ENCODE results near the gene VRK1.
"Not testable (repeated sequence)": the region's sequence is repeated elsewhere in the genome, so short reads cannot be mapped to it uniquely, and the experiment has no call there.

Gene VRK1

DNA sequence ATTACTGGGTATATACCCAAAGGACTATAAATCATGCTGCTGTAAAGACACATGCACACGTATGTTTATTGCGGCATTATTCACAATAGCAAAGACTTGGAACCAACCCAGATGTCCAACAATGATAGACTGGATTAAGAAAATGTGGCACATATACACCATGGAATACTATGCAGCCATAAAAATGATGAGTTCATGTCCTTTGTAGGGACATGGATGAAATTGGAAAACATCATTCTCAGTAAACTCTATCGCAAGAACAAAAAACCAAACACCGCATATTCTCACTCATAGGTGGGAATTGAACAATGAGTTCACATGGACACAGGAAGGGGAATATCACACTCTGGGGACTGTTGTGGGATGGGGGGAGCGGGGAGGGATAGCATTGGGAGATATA lies 86.8 kb downstream of the VRK1 start:
- H3K27me3 ChIP-seq (ENCODE audit: insufficient read depth, poor library complexity, severe bottlenecking); DNase-seq (ENCODE audit: low read depth in 1 of 2, low spot score in 1 of 2); H3K4me3 ChIP-seq (replicated peaks; ENCODE audit: insufficient read depth, low read length); H3K27ac ChIP-seq (replicated peaks): not testable (repeated sequence)

DNA sequence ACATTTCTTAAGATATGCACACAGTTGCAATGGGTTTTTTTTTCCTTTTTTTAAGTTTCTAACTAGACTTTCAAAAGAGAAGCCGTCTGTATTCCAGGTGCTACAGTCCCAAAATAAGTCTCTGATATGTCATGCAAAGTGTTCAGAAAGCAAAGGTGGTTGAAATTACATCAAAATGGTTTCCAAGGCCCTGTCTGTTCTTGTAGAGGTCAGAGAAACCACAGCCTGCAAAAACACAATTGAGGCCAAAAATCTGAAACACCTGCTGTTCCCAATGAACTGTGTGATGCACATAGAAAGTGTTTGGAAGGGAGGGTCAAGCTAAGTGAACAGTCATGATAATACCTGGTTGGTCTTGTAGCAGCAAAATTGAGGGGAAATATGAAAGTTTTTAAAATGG lies 91.0 kb downstream of the VRK1 start:
- Histone ChIP-seq H3K4me3 (replicated peaks; ENCODE audit: insufficient read depth, low read length) (no peak overlapping the region), H3K27ac (replicated peaks) (no peak overlapping the region), H3K27me3 (ENCODE audit: insufficient read depth, poor library complexity, severe bottlenecking) (no peaks in the 10 kb centered on the region)
- no peak for TF ChIP-seq SPI1 (IDR thresholded peaks at IDR 0.05; ENCODE audit: borderline replicate concordance, low read depth)
- TF ChIP-seq, protein P1, sequence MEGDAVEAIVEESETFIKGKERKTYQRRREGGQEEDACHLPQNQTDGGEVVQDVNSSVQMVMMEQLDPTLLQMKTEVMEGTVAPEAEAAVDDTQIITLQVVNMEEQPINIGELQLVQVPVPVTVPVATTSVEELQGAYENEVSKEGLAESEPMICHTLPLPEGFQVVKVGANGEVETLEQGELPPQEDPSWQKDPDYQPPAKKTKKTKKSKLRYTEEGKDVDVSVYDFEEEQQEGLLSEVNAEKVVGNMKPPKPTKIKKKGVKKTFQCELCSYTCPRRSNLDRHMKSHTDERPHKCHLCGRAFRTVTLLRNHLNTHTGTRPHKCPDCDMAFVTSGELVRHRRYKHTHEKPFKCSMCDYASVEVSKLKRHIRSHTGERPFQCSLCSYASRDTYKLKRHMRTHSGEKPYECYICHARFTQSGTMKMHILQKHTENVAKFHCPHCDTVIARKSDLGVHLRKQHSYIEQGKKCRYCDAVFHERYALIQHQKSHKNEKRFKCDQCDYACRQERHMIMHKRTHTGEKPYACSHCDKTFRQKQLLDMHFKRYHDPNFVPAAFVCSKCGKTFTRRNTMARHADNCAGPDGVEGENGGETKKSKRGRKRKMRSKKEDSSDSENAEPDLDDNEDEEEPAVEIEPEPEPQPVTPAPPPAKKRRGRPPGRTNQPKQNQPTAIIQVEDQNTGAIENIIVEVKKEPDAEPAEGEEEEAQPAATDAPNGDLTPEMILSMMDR (IDR thresholded peaks at IDR 0.05; ENCODE audit: insufficient read depth, low read length): no peak
- no peak for TF ChIP-seq GABPA (IDR thresholded peaks at IDR 0.05; ENCODE audit: low read depth)
- TF ChIP-seq, protein P2, sequence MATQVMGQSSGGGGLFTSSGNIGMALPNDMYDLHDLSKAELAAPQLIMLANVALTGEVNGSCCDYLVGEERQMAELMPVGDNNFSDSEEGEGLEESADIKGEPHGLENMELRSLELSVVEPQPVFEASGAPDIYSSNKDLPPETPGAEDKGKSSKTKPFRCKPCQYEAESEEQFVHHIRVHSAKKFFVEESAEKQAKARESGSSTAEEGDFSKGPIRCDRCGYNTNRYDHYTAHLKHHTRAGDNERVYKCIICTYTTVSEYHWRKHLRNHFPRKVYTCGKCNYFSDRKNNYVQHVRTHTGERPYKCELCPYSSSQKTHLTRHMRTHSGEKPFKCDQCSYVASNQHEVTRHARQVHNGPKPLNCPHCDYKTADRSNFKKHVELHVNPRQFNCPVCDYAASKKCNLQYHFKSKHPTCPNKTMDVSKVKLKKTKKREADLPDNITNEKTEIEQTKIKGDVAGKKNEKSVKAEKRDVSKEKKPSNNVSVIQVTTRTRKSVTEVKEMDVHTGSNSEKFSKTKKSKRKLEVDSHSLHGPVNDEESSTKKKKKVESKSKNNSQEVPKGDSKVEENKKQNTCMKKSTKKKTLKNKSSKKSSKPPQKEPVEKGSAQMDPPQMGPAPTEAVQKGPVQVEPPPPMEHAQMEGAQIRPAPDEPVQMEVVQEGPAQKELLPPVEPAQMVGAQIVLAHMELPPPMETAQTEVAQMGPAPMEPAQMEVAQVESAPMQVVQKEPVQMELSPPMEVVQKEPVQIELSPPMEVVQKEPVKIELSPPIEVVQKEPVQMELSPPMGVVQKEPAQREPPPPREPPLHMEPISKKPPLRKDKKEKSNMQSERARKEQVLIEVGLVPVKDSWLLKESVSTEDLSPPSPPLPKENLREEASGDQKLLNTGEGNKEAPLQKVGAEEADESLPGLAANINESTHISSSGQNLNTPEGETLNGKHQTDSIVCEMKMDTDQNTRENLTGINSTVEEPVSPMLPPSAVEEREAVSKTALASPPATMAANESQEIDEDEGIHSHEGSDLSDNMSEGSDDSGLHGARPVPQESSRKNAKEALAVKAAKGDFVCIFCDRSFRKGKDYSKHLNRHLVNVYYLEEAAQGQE (IDR thresholded peaks at IDR 0.05; ENCODE audit: insufficient replicate concordance, low read depth): no peak
- TF ChIP-seq POLR2AphosphoS5 (IDR thresholded peaks at IDR 0.05; ENCODE audit: low read depth): no peak
- no peak for DNase-seq (ENCODE audit: low read depth in 1 of 2, low spot score in 1 of 2)

DNA sequence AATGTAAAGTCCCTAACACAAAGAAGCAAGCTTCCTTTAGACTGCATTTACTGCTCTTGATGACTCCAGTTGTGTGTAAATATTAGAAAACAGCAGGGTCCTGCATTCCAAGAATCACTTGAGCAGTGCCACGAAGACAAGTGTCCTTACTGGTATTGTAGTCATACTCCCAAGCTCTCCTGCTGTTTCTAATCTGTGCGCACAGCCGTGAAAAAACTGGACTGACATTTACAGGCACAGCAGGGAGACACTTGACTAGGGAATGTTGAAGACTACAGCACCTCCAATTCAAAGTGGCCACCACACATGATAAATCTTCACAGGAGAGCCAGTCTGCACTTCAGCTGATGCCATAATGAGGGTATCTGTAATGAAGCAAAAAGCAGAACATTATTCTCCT lies 91.4 kb downstream of the VRK1 start:
- no peaks in the 10 kb centered on the region for H3K27me3 ChIP-seq (ENCODE audit: insufficient read depth, poor library complexity, severe bottlenecking)
- H3K4me3 ChIP-seq (replicated peaks; ENCODE audit: insufficient read depth, low read length): no peak overlapping the region
- no peak overlapping the region for H3K27ac ChIP-seq (replicated peaks)
- TF ChIP-seq SPI1 (IDR thresholded peaks at IDR 0.05; ENCODE audit: borderline replicate concordance, low read depth) (no peak), GABPA (IDR thresholded peaks at IDR 0.05; ENCODE audit: low read depth) (no peak), POLR2AphosphoS5 (IDR thresholded peaks at IDR 0.05; ENCODE audit: low read depth) (no peak)
- TF ChIP-seq, protein P2 (IDR thresholded peaks at IDR 0.05; ENCODE audit: insufficient replicate concordance, low read depth): no peak
- TF ChIP-seq, protein P1 (IDR thresholded peaks at IDR 0.05; ENCODE audit: insufficient read depth, low read length): no peak
- DNase-seq (ENCODE audit: low read depth in 1 of 2, low spot score in 1 of 2): no peak

DNA sequence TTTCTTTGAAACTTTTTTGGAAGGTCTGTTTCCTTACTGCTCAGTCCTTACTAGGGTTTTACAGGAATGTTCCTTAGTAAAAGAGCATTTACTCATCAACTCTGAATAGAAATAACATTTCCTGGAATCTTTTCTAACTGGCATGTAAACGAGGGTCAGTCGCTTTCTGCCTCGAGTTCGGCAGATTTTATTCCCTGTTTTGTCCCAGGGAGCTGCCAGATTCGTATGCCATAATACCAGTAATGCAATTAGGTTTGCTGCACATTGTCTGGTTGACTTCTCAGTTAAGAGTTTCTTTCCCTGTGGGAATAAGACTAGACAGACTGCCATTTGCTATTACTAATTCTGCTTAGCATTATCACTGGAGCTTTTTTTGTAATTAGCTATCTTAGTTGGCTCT lies 91.9 kb downstream of the VRK1 start:
- Histone ChIP-seq H3K4me3 (replicated peaks; ENCODE audit: insufficient read depth, low read length) (no peak overlapping the region), H3K27ac (replicated peaks) (no peak overlapping the region), H3K27me3 (ENCODE audit: insufficient read depth, poor library complexity, severe bottlenecking) (no peaks in the 10 kb centered on the region)
- TF ChIP-seq, protein P2 (IDR thresholded peaks at IDR 0.05; ENCODE audit: insufficient replicate concordance, low read depth): no peak
- TF ChIP-seq GABPA (IDR thresholded peaks at IDR 0.05; ENCODE audit: low read depth) (no peak), POLR2AphosphoS5 (IDR thresholded peaks at IDR 0.05; ENCODE audit: low read depth) (no peak), SPI1 (IDR thresholded peaks at IDR 0.05; ENCODE audit: borderline replicate concordance, low read depth) (no peak)
- TF ChIP-seq, protein P1 (IDR thresholded peaks at IDR 0.05; ENCODE audit: insufficient read depth, low read length): no peak
- DNase-seq (ENCODE audit: low read depth in 1 of 2, low spot score in 1 of 2): no peak

Data from HL-60 (cell line).